ENCODE results near the gene AGPAT1.
"Not testable (repeated sequence)": the region's sequence is repeated elsewhere in the genome, so short reads cannot be mapped to it uniquely, and the experiment has no call there.

The AGPAT1 gene

DNA sequence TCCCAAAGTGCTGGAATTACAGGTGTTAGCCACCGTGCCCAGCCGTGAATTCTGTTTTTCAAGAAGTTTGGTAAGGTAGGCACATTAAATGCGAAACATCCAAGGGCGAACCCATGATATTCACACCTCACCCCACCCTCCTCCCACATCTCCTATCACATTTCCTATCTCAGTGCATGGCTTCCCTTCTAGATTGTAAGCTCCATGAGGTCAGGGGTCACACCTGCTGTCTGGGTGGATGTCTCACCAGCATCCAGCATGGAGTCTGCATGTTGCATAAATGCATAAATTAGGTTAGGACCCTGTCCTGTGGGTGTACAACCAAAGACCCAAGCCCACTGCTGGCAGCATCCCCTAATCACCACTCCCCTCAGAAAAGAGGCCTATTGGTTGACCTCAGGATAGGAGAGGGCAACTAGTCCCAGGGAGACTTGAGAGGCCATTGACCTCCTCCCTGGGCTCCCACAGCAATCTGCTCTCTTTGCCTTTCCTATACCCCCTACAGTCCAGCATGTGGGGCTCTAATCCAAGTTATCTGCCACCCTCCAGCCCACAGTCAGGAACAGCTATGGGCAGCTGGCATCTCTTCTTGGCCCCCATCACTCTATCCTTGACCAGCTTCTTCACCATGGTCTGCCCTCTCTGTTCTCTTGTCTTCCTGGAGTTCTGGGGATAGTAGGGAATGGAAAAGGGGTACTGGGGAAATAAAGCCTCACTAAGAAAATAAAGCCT is 28.3 kb downstream of the AGPAT1 start:
- TF ChIP-seq, protein P1, sequence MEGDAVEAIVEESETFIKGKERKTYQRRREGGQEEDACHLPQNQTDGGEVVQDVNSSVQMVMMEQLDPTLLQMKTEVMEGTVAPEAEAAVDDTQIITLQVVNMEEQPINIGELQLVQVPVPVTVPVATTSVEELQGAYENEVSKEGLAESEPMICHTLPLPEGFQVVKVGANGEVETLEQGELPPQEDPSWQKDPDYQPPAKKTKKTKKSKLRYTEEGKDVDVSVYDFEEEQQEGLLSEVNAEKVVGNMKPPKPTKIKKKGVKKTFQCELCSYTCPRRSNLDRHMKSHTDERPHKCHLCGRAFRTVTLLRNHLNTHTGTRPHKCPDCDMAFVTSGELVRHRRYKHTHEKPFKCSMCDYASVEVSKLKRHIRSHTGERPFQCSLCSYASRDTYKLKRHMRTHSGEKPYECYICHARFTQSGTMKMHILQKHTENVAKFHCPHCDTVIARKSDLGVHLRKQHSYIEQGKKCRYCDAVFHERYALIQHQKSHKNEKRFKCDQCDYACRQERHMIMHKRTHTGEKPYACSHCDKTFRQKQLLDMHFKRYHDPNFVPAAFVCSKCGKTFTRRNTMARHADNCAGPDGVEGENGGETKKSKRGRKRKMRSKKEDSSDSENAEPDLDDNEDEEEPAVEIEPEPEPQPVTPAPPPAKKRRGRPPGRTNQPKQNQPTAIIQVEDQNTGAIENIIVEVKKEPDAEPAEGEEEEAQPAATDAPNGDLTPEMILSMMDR (IDR thresholded peaks at IDR 0.05; ENCODE audit: borderline replicate concordance, control extremely low read depth, extremely low read depth, insufficient read depth, missing control alignments) = no peak
- DNase-seq (ENCODE audit: low spot score) = no peak
- in situ Hi-C loops (cut with MboI; ENCODE audit: low sequenced_read_pairs, unreplicated experiment) = no loop called here

DNA sequence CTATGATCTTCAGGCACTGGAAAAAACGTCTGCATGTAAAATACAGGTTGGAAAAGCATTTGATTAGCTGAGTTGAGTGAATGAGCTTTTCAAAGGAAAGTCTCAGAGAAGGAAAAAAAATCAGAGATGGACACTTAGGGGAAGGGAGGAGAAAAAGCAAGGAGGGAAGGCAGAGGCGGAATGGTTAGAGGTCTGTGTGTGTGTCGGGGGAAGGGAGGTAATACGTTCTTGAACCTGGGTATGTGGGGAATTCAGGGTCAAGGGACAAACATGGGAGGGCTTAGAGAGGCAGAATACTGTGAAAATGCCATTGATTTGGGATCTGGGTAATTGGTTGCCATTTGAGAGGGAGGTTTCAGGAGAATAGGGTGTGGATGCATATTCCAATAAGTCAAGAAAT is 29.2 kb downstream of the AGPAT1 start:
- TF ChIP-seq, protein P1 (IDR thresholded peaks at IDR 0.05; ENCODE audit: borderline replicate concordance, control extremely low read depth, extremely low read depth, insufficient read depth, missing control alignments) = no peak
- in situ Hi-C loops (cut with MboI; ENCODE audit: low sequenced_read_pairs, unreplicated experiment) = no loop called here
- DNase-seq (ENCODE audit: low spot score) = no peak

DNA sequence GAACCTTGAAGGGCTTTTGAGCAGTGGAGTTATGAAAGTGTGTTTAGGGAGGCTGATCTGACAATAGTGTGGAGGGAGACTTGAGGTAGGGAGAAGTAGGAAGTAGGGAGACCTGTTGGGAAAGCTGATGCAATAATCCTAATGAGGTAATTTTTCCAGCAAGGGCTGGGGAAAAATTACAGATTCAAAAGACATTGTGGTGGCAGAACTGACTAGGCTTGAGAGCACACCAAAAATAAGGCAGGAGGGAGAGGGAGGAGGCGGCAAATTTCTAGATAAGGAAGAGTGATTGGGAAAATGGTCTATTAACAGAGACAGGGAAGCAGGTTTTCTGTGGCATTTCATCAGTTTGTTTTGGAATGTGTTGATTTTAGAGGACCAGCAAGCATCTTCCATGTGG is 29.6 kb downstream of the AGPAT1 start:
- in situ Hi-C loops (cut with MboI; ENCODE audit: low sequenced_read_pairs, unreplicated experiment) = no loop called here
- TF ChIP-seq, protein P1 (IDR thresholded peaks at IDR 0.05; ENCODE audit: borderline replicate concordance, control extremely low read depth, extremely low read depth, insufficient read depth, missing control alignments) = no peak
- DNase-seq (ENCODE audit: low spot score) = no peak

DNA sequence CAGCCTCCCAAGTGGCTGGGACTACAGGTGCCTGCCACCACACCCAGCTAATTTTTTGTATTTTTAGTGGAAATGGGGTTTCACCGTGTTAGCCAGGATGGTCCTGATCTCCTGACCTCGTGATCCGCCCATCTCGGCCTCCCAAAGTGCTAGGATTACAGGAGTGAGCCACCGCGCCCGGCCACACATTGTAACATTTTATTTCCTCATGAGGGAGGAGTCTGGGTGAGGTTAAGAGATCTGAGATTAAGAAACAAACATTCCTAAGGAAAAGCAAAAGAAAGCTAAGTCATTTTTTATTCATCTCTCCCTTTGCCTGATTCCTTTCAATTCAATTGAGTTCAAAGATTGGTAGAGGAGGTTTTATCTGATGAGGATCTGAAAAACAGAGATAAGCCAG is 31.6 kb downstream of the AGPAT1 start:
- in situ Hi-C loops (cut with MboI; ENCODE audit: low sequenced_read_pairs, unreplicated experiment); DNase-seq (ENCODE audit: low spot score): not testable (repeated sequence)

DNA sequence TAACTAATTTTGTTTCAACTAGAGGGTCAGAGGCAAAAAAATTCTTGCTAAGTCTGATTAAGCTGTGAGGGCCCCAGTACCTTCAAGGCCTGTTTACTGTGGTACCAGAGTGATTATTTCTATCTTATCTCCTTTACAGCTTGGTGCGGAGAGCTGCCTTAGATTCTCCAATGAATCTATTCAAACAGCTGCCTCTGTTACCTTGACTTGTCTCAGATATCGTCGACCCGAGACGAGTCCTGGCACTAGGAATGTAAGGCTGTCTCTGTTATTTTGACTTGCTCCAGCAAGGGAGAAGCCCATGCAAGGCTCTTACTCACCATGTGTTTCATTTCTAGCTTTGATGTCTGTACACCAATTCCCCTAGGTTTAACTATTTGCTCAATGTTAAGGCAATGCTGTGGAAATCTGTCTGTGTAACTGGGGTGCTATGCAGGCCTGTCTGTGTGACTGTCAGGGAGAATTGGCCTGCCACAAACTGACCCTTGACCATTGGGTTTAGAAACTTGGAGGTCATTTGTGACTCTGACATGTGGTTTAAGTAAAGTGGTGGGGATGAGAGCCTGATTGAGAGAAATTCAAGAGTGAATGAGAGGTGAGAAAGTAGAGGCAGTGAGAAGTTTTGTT is 35.4 kb downstream of the AGPAT1 start:
- in situ Hi-C loops (cut with MboI; ENCODE audit: low sequenced_read_pairs, unreplicated experiment) = no loop called here
- TF ChIP-seq, protein P1 (IDR thresholded peaks at IDR 0.05; ENCODE audit: borderline replicate concordance, control extremely low read depth, extremely low read depth, insufficient read depth, missing control alignments) = no peak
- no peak for DNase-seq (ENCODE audit: low spot score)

DNA sequence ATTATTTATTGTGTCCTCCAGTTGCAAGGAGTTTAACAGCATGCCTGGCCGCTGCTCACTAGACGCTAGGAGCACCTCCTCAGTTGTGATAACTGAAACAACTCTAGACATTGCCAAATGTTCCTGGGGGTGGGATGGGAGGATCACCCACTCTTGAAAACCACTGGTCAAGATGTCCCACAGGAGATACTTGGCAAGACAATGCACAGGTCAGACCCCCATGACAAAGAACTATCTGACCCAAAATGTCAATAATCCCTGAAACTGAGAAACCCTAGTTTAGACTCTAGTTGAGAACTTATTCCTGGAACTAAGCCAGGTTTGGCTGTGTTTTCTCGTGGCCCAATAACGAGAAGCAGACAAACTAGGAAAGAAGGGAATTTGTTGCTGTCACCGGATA is 36.3 kb downstream of the AGPAT1 start:
- in situ Hi-C loops (cut with MboI; ENCODE audit: low sequenced_read_pairs, unreplicated experiment) = no loop called here
- TF ChIP-seq, protein P1 (IDR thresholded peaks at IDR 0.05; ENCODE audit: borderline replicate concordance, control extremely low read depth, extremely low read depth, insufficient read depth, missing control alignments) = no peak
- DNase-seq (ENCODE audit: low spot score) = no peak

DNA sequence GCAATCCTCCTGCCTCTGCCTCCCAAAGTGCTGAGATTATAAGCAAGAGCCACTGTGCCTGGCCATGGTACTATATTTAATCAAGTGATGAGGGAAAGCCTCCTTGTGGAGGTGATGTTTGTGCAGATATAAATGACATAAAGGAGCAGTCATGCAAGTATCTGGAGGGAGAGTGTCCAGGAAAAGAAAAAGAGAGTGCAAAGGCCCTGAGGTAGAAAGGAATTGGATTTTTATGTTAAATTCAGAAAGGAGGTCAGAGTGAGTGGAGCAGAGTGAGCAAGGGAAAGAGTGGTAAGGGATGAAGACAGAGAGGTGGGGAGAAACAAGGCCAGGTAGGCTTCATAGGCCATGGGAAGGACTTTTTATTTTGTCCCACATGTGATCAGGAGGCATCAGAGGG is 38.4 kb downstream of the AGPAT1 start:
- TF ChIP-seq, protein P1 (IDR thresholded peaks at IDR 0.05; ENCODE audit: borderline replicate concordance, control extremely low read depth, extremely low read depth, insufficient read depth, missing control alignments) = no peak
- in situ Hi-C loops (cut with MboI; ENCODE audit: low sequenced_read_pairs, unreplicated experiment) = no loop called here
- DNase-seq (ENCODE audit: low spot score) = no peak

All from GM13976 (cell line).